ENCODE results near the gene C19orf38. TPM values are rescaled to one million over a fixed set of nuclear protein-coding genes. Genes with fewer than 3 reads are reported as not detected.

The C19orf38 gene
- total RNA-seq: under 0.01 and 1.7 TPM in 2 replicates

GRCh38 chr19:10848230-10848856, at the start of gene C19orf38:
C19orf38 (plus strand) TSS chr19:10848415; CDS start chr19:10848509, 94 bp downstream.

GRCh38 chr19:10835754-10836478, 12.3 kb upstream of the C19orf38 start, which contains the start of gene TMED1:
TMED1 (minus strand) TSS chr19:10836212; CDS start chr19:10836191, 21 bp downstream.

GRCh38 chr19:10870955-10871603, 22.9 kb downstream of the C19orf38 start, which contains the start of gene CARM1:
CARM1 (plus strand) TSS chr19:10871553; CDS start chr19:10871703, 150 bp downstream.

Other genes starting within 250 kb of the C19orf38 start
- 35.6 and 74.2 TPM in 2 replicates for gene SLC44A2, start 222.9 kb upstream of the C19orf38 start, total RNA-seq
- 78.0 and 78.1 TPM in 2 replicates for gene ILF3, start 194.1 kb upstream of the C19orf38 start, total RNA-seq
- gene QTRT1, start 147.0 kb upstream of the C19orf38 start, total RNA-seq: 21.3 and 31.3 TPM in 2 replicates
- 70.3 and 94.5 TPM in 2 replicates for gene DNM2, start 130.3 kb upstream of the C19orf38 start, total RNA-seq
- 44.5 and 52.1 TPM in 2 replicates for gene TMED1, start 12.2 kb upstream of the C19orf38 start, total RNA-seq
- 15.8 and 18.8 TPM in 2 replicates for gene CARM1, start 23.1 kb downstream of the C19orf38 start, total RNA-seq
- gene YIPF2, start 80.2 kb downstream of the C19orf38 start, total RNA-seq: 114 and 190 TPM in 2 replicates
- gene TIMM29, start 80.4 kb downstream of the C19orf38 start, total RNA-seq: 43.1 and 60.3 TPM in 2 replicates
- 82.2 and 112 TPM in 2 replicates for gene SMARCA4, start 112.6 kb downstream of the C19orf38 start, total RNA-seq
- 156 and 170 TPM in 2 replicates for gene LDLR, start 241.0 kb downstream of the C19orf38 start, total RNA-seq

Data from tracheal epithelial cell (primary cell).